Left lung (tissue), 10 donors: Measurements from ENCODE around the gene PWWP2B. TPM values are rescaled to one million over a fixed set of nuclear protein-coding genes. Genes with fewer than 3 reads are reported as not detected.

Experiments
- ATAC-seq: fragments of 200-7000 bp; cut with Tn5 transposase; one replicate; pipeline ENCODE4 v1.9.1; 2020; ENCODE audit warnings: moderate library complexity
- DNase-seq, 4 donors: peaks; one replicate each; pipeline ENCODE4 v3.0.0-alpha.2; 2013 to 2020
- H3K27ac ChIP-seq, 2 donors: fragments of 200-600 bp; sonication (generic) in 1 of 2; one replicate each; pipeline versions ENCODE4 v1.5.0 to v1.8.0; 2020 to 2021
- H3K27me3 ChIP-seq, 2 donors: fragments of 200-600 bp; sonication (generic) in 1 of 2; one replicate each; pipeline versions ENCODE4 v1.5.0 to v1.8.0; 2020 to 2021
- H3K36me3 ChIP-seq, 2 donors: fragments of 200-600 bp; sonication (generic) in 1 of 2; one replicate each; pipeline versions ENCODE4 v1.5.0 to v1.8.0; 2020 to 2021
- H3K4me1 ChIP-seq, 2 donors: fragments of 200-600 bp; one replicate each; pipeline ENCODE4 v1.8.0; 2021
- H3K4me3 ChIP-seq, 2 donors: fragments of 200-600 bp; sonication (generic) in 1 of 2; one replicate each; pipeline versions ENCODE4 v1.5.0 to v1.8.0; 2020 to 2021; ENCODE audit warnings: mild to moderate bottlenecking in 1 of 2
- H3K9me3 ChIP-seq, 2 donors: fragments of 200-600 bp; sonication (generic) in 1 of 2; one replicate each; pipeline versions ENCODE4 v1.5.0 to v1.8.0; 2020 to 2021
- CTCF ChIP-seq, 2 donors: fragments of 200-600 bp; sonication (generic) in 1 of 2; IDR thresholded peaks; one replicate each; pipeline versions ENCODE4 v1.5.0 to v1.8.0; 2021; ENCODE audit warnings: antibody characterized with exemption in 2 of 2
- intact Hi-C, 2 donors: fragments of 100-400 bp; cut with DNase I; formaldehyde crosslinking; loops; one replicate each; pipeline versions ENCODE4 v1.11.2 to v1.14.2; 2022
- polyA plus RNA-seq, 6 donors: library from polyadenylated mRNA; unstranded; fragments of 120-200 nt; gene quantifications; one replicate each; pipeline ENCODE4 v1.2.1, GENCODE V29; 2013; ENCODE audit not compliant: insufficient read length in 6 of 6
- total RNA-seq, 2 donors: library from RNA; stranded (reverse); fragmentation: NEBNext Ultra II Directional; extraction: Animal tissue kit (Norgen Biotek cat#: 25700); gene quantifications; one replicate each; pipeline ENCODE4 v1.2.1, GENCODE V29; 2021
- donor health status: DM: no; HTN: yes; CAD: no.
- donor health status: DM: no; HTN: no; CAD: no.

PWWP2B gene
- total and polyA plus RNA-seq, 8 donors, result 8.4 to 23.2 (median 11.0) TPM

GRCh38 chr10:132414402-132415016 is 17.5 kb downstream of the PWWP2B start:
- ATAC-seq (no peak), DNase-seq (peak in 1 of 4 donors; percentile 51)
- H3K36me3 ChIP-seq, result peaks cover 0 to 9% of the 10 kb centered on the region in 2 donors
- no peaks in the 10 kb centered on the region for H3K27me3 ChIP-seq
- H3K4me3 ChIP-seq, result no peak overlapping the region
- intact Hi-C loops, result no loop called here
- peaks cover 42 to 82% of the 10 kb centered on the region in 2 donors for H3K4me1 ChIP-seq
- H3K27ac ChIP-seq, result peak overlapping the region in 1 of 2 donors; percentile 74
- H3K9me3 ChIP-seq, result no peaks in the 10 kb centered on the region
- no peak for TF ChIP-seq CTCF (IDR thresholded peaks at IDR 0.05)

DNA sequence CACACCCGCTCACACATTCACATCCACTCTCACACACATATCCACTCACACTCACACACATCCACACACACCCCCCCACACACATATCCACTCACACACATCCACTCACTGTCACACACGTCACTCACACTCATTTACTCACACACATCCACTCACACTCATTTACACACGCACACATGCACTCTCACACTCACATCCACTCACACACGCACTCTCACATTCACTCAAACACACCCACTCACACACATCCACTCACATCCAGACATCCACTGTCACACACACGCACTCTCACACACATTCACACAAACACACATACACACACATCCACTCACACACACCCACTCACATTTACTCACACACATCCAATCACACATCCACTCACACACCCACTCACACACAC is 18.3 kb downstream of the PWWP2B start:
- Histone ChIP-seq H3K27ac (no peak overlapping the region), H3K36me3 (peaks cover 0 to 9% of the 10 kb centered on the region in 2 donors), H3K4me1 (peaks cover 45 to 82% of the 10 kb centered on the region in 2 donors), H3K9me3 (no peaks in the 10 kb centered on the region), H3K27me3 (no peaks in the 10 kb centered on the region), H3K4me3 (no peak overlapping the region)
- intact Hi-C loops, result no loop called here
- ATAC-seq (no peak), DNase-seq (no peak)
- no peak for TF ChIP-seq CTCF (IDR thresholded peaks at IDR 0.05)

- intact Hi-C loops, result no loop called here
- Histone ChIP-seq H3K27me3 (no peaks in the 10 kb centered on the region), H3K36me3 (peaks cover 0 to 9% of the 10 kb centered on the region in 2 donors), H3K27ac (no peak overlapping the region), H3K4me1 (peaks cover 50 to 82% of the 10 kb centered on the region in 2 donors), H3K4me3 (no peak overlapping the region), H3K9me3 (no peaks in the 10 kb centered on the region)
- ATAC-seq (no peak), DNase-seq (peak in 1 of 4 donors; percentile 78)
- TF ChIP-seq CTCF (IDR thresholded peaks at IDR 0.05), result no peak
These were observed 19.0 kb downstream of the PWWP2B start for GRCh38 chr10:132415956-132416355.

DNA sequence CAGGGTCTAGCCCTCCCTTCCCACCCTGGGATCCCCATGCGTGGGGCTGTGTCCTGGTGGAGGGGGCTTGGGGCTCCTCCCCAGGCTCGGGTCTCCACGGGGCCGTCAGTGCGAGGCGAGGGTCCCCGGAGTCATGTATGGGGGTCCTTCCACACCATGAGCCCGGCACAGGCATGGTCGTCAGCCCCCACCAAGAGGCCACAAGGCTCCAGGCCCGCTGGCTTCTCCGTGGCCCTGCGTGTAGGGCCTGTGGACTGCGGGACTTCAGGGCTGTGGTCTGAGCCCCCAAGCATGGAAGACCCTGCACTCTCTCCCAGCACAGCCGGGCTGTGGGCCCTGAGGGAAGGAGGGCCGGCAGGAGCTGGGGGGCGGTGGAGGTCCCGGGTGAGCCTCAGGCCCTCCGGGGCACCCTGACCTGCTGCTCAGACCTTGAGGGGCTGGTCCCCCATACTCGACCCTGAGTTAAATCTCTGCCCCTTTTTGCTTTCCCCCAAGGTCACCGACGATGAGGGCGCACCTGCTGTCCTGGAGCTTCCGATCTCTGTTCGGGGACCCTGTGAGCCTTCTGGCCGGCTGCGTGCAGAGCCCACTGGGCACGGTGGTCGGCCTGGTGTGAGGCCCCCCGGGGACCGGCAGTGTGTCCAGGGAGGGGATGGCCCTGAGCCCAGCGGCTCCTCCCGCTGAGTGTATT is 19.7 kb downstream of the PWWP2B start:
- intact Hi-C loops, result no loop called here
- peak in 1 of 4 donors; percentile 64 for DNase-seq
- Histone ChIP-seq H3K4me3 (no peak overlapping the region), H3K9me3 (no peaks in the 10 kb centered on the region), H3K27ac (peak overlapping the region in 1 of 2 donors; percentile 96), H3K36me3 (peaks cover 0 to 9% of the 10 kb centered on the region in 2 donors), H3K4me1 (peaks cover 50 to 82% of the 10 kb centered on the region in 2 donors), H3K27me3 (no peaks in the 10 kb centered on the region)
- ATAC-seq, result no peak
- TF ChIP-seq CTCF (IDR thresholded peaks at IDR 0.05), result no peak

- DNase-seq (peak in 1 of 4 donors; percentile 81), ATAC-seq (no peak)
- Histone ChIP-seq H3K4me1 (peaks cover 50 to 82% of the 10 kb centered on the region in 2 donors), H3K27ac (peak overlapping the region; percentile 93 to 96), H3K4me3 (no peak overlapping the region), H3K36me3 (peaks cover 0 to 9% of the 10 kb centered on the region in 2 donors), H3K9me3 (no peaks in the 10 kb centered on the region), H3K27me3 (no peaks in the 10 kb centered on the region)
- no peak for TF ChIP-seq CTCF (IDR thresholded peaks at IDR 0.05)
- intact Hi-C loops, result no loop called here
These were observed 20.4 kb downstream of the PWWP2B start for GRCh38 chr10:132417257-132417910.
